Stimulated activated CD8-positive, alpha-beta memory T cell treated with anti-CD3 and anti-CD28 coated beads, Interleukin-15, amount 100 ng/mL, for 4 hours (primary cell): ENCODE results near the gene YKT6.

Experiments used
- DNase-seq, 2 donors: peaks; one replicate each; pipeline ENCODE4 v3.0.0-alpha.2; 2020; ENCODE audit warnings: low read depth in 2 of 2

YKT6 gene

DNA sequence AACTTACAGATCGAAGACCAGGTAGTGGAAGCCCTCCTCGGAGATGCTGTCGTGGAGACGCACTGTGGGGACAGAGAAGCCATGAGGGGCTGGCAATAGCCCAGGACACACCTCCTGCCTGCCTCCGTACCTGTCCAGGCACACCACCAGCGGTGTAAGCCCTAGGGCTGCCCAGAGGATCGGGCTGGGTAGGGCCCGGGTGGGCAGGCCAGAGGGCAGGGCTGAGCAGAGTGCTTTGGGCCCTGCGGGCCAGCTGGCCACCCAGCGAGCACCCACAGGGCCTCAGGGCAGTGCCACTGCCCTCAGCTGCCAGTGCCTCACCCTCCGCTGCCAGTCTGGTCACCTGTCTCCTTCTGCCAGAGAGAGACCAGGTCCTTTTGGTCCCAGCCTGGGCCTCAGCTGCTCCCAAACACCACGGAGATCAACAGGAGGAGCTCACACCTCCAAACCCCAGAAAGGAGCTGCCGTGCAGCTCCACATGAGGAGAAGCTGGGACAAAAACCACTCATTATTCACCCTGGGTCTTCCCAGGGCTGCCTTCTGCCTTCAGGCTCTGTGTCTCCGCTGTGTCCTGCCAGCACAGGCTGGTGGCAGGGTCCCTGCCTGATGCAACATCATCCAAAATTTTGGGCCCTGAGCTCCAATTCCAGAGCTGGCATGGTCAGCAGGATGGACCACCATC lies 58.2 kb downstream of the YKT6 start:
- DNase-seq: no peak

DNA sequence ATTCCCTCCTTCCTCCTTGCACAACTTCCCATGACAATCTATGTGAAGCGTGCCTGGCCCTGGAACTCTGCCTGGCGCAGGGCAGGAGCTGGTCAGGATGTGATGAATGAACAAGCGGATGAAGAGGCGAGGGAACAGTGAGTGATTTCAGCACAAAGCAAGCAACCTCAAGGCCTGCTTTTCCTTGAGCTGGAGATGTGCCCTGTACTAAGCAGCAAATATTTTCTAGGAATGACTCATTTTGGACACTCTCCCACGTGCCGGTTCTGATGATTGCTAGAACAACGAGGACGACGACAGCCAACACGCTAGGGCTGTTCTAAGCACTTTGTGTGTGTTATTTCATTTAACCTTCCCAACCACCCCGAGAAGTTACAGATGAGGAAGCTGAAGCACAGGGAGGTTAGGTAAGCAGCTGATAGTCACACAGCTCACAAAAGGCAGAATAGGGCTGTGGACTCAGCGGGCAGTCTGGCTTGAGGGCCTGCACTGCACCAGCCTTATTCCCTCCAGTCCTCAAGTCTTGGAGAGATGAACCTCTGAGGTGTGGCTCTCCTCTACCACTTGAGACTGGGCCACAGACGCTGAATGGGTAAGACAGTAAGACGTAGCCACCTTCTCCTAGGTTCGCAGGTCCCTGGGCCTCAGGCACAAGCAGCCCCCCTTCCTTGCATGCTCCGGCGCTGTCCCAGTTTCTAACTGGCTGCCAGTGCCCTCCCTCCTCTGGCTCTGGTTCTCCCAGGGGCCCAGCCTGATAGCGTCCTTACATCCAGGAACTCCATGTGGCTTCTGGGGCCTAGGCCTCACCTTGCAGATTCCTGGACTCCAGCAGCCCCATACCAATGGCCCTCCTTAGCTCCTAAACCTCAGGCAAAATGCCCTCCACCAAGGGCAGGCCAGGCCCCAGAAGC lies 59.0 kb downstream of the YKT6 start:
- DNase-seq: no peak

GRCh38 chr7:44261240-44261639 lies 60.5 kb downstream of the YKT6 start:
- DNase-seq: no peak

GRCh38 chr7:44262031-44262430 lies 61.3 kb downstream of the YKT6 start:
- DNase-seq: no peak

DNA sequence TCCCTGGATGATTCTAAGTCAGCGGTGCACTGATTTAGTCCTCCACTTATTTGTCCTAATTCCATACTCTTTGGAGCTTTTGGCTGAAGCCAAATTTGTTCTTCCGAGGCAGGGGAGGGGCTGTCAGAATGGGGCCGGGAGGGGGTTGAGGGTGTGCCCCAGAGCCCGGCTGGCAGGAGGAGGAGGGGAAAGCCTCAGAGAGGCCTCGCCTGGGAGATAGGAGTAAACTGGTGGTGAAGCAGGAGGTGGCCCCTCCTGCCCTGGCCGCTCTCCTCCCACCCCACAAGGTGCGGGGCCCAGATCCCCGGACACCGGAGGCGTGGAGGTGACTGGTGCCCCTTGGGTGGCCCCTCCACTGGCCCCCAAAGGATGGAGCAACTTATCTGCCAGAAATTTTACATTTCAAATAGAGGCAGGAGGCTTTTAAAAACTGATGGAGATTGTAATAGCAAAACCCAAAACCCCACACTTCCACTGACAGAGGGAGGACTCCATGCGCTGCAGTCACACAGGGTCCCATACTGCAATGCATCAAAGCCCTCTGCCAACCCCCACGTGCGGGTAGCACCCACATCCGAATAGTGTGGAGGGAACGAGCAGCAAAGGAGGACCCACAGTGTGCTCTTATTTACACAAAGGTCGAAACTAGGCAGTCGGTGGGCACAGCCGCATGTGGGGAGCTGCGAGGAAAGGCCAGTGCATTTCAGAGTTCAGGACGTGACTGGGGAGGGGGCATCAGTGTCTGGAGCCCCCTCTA lies 62.7 kb downstream of the YKT6 start:
- no peak for DNase-seq
